ENCODE measurements around the gene SLC7A5.

SLC7A5 gene

DNA sequence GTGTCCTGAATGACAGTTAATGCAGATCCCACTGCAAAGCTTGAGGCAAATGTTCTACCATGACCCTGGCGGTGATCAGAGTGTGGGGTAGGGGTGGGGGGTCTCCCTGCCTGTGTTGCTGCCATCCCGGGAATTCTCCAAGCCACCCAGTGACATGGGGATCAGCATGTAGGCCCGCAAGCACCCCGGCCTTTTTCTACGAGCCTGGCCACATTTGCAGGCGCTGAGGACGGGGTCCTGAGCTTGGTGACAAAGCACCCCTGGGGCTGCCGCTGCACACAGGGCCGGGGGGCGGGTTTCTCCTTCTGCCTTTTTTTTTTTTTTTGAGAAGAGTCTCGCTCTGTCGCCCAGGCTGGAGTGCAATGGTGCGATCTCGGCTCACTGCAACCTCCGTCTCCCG lies 35.8 kb downstream of the SLC7A5 start:
- POLR2A ChIA-PET, result no interaction called here

GRCh38 chr16:87832741-87833502 lies 36.4 kb downstream of the SLC7A5 start:
- POLR2A ChIA-PET, result no interaction called here

More for the DNA sequence above, 35.8 kb downstream of the SLC7A5 start:
- H3K4me3 ChIP-seq (ENCODE audit: low read depth, low read length), result no peak overlapping the region
- TF ChIP-seq, protein P1, sequence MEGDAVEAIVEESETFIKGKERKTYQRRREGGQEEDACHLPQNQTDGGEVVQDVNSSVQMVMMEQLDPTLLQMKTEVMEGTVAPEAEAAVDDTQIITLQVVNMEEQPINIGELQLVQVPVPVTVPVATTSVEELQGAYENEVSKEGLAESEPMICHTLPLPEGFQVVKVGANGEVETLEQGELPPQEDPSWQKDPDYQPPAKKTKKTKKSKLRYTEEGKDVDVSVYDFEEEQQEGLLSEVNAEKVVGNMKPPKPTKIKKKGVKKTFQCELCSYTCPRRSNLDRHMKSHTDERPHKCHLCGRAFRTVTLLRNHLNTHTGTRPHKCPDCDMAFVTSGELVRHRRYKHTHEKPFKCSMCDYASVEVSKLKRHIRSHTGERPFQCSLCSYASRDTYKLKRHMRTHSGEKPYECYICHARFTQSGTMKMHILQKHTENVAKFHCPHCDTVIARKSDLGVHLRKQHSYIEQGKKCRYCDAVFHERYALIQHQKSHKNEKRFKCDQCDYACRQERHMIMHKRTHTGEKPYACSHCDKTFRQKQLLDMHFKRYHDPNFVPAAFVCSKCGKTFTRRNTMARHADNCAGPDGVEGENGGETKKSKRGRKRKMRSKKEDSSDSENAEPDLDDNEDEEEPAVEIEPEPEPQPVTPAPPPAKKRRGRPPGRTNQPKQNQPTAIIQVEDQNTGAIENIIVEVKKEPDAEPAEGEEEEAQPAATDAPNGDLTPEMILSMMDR (IDR thresholded peaks at IDR 0.05; ENCODE audit: insufficient read depth, low read length, missing control alignments), result no peak
- CTCF ChIA-PET, result interaction anchor here (0.8 to 10.8 kb wide), 3 partner anchors 16 to 55 kb away, joined by 3 to 157 read pairs (median 4); no protein-coding TSS in a partner anchor
- DNase-seq (ENCODE audit: low read depth, low spot score), result no peak

GRCh38 chr16:87832137-87832527 lies 37.2 kb downstream of the SLC7A5 start:
- TF ChIP-seq, protein P1 (IDR thresholded peaks at IDR 0.05; ENCODE audit: insufficient read depth, low read length, missing control alignments), result no peak
- POLR2A ChIA-PET, result no interaction called here
- CTCF ChIA-PET, result interaction anchor here (1.2 to 10.8 kb wide), 2 partner anchors 17 to 53 kb away, joined by 4 to 157 read pairs; no protein-coding TSS in a partner anchor
- no peak overlapping the region for H3K4me3 ChIP-seq (ENCODE audit: low read depth, low read length)
- DNase-seq (ENCODE audit: low read depth, low spot score), result no peak

More at GRCh38 chr16:87832741-87833502, 36.4 kb downstream of the SLC7A5 start:
- CTCF ChIA-PET, result interaction anchor here (0.8 to 10.8 kb wide), 4 partner anchors 16 to 54 kb away, joined by 3 to 157 read pairs (median 4); no protein-coding TSS in a partner anchor
- H3K4me3 ChIP-seq (ENCODE audit: low read depth, low read length), result no peak overlapping the region
- no peak for DNase-seq (ENCODE audit: low read depth, low spot score)
- TF ChIP-seq, protein P1 (IDR thresholded peaks at IDR 0.05; ENCODE audit: insufficient read depth, low read length, missing control alignments), result no peak

GRCh38 chr16:87831421-87832136 lies 37.7 kb downstream of the SLC7A5 start:
- CTCF ChIA-PET, result interaction anchor here (1.2 to 10.8 kb wide), 2 partner anchors 18 to 52 kb away, joined by 4 to 157 read pairs; no protein-coding TSS in a partner anchor
- no peak overlapping the region for H3K4me3 ChIP-seq (ENCODE audit: low read depth, low read length)
- POLR2A ChIA-PET, result no interaction called here
- no peak for DNase-seq (ENCODE audit: low read depth, low spot score)
- TF ChIP-seq, protein P1 (IDR thresholded peaks at IDR 0.05; ENCODE audit: insufficient read depth, low read length, missing control alignments), result no peak

DNA sequence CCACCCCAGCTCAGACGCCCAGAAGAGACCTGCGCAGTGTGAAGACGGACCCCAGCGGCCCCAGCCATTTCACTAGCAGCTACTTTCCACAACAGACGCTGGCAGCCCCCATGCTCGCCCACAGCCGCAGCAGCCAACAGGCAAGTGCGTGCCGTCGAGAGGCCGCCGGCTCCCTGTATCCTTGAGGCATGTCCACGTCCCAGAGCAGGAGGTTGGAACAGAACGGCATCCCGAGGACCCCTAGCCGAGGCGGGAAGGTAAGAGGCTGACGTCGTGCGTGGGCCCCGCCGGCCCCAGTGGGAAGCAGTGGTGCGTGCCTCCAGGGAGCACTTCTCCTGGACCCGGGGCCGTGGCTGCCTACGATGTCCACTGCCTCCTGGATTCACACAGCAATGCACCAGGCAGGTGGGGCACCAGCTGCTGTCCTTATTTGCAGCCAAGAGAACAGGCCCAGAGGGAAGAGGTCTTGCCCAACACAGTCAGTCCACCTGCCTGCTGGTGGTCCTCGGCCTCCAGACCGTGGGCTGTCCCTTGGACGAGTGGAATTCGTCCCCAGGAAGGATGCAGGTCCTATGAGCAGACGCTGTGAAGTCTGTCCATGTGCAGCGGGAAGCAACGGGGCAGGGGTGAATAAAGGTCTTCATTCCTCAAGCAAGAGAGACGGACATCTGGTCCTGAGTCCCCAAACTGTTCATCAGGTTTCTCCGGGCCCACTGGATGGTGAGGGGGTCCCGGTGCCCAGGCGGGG lies 38.5 kb downstream of the SLC7A5 start:
- TF ChIP-seq, protein P1 (IDR thresholded peaks at IDR 0.05; ENCODE audit: insufficient read depth, low read length, missing control alignments), result no peak
- DNase-seq (ENCODE audit: low read depth, low spot score), result no peak
- CTCF ChIA-PET, result interaction anchor here (0.6 to 10.8 kb wide), 2 partner anchors 18 to 51 kb away, joined by 3 to 157 read pairs; no protein-coding TSS in a partner anchor
- H3K4me3 ChIP-seq (ENCODE audit: low read depth, low read length), result no peak overlapping the region
- POLR2A ChIA-PET, result no interaction called here

Measured in AG04449 (cell line).